ENCODE results near the gene ATP7A. TPM values are rescaled to one million over a fixed set of nuclear protein-coding genes. Genes with fewer than 3 reads are reported as not detected.
"Not testable (repeated sequence)": the region's sequence is repeated elsewhere in the genome, so short reads cannot be mapped to it uniquely, and the experiment has no call there.

ATP7A gene
- 6.7 and 7.2 TPM in 2 replicates for total RNA-seq (2014; rRNA removed)
- polyA plus RNA-seq (2012), result 1.6 TPM

- DNase-seq (ENCODE audit: low read depth), result peak; percentile 89
Measured at GRCh38 chrX:77910108-77910840, at the start of gene ATP7A. Gene ATP7A (plus strand): TSS chrX:77910693. CDS start chrX:77971642, 60,949 bp downstream.

- no peak for DNase-seq (ENCODE audit: low read depth)
Measured at GRCh38 chrX:77875372-77875771, 35.1 kb upstream of the ATP7A start.

- DNase-seq (ENCODE audit: low read depth), result not testable (repeated sequence)
Measured at GRCh38 chrX:77881418-77881817, 29.1 kb upstream of the ATP7A start.

- DNase-seq (ENCODE audit: low read depth), result no peak
Measured at GRCh38 chrX:77892887-77893286, 17.6 kb upstream of the ATP7A start.

GRCh38 chrX:77893713-77894112, 16.8 kb upstream of the ATP7A start:
- DNase-seq (ENCODE audit: low read depth), result no peak

- peak; percentile 96 for DNase-seq (ENCODE audit: low read depth)
Measured at GRCh38 chrX:77894921-77895886, 15.3 kb upstream of the ATP7A start, which contains the start of gene MAGT1. Gene MAGT1 (minus strand): TSS chrX:77895435. CDS start chrX:77895410, 25 bp downstream.

GRCh38 chrX:77899081-77899828, 11.2 kb upstream of the ATP7A start, which contains the start of gene COX7B:
Gene COX7B (plus strand): TSS chrX:77899468. CDS start chrX:77899554, 86 bp downstream.
- peak; percentile 97 for DNase-seq (ENCODE audit: low read depth)

GRCh38 chrX:77900688-77901087, 9.8 kb upstream of the ATP7A start:
- peak; percentile 13 for DNase-seq (ENCODE audit: low read depth)

- no peak for DNase-seq (ENCODE audit: low read depth)
Measured at GRCh38 chrX:77901506-77901905, 9.0 kb upstream of the ATP7A start.

GRCh38 chrX:77917294-77917933, 6.9 kb downstream of the ATP7A start:
- no peak for DNase-seq (ENCODE audit: low read depth)

- DNase-seq (ENCODE audit: low read depth), result no peak
Measured at GRCh38 chrX:77918568-77918967, 8.1 kb downstream of the ATP7A start.

- not testable (repeated sequence) for DNase-seq (ENCODE audit: low read depth)
Measured at GRCh38 chrX:77919370-77919769, 8.9 kb downstream of the ATP7A start.

GRCh38 chrX:77922787-77923186, 12.3 kb downstream of the ATP7A start:
- no peak for DNase-seq (ENCODE audit: low read depth)

GRCh38 chrX:77924320-77924859, 13.9 kb downstream of the ATP7A start:
- no peak for DNase-seq (ENCODE audit: low read depth)

GRCh38 chrX:77925764-77926163, 15.3 kb downstream of the ATP7A start:
- DNase-seq (ENCODE audit: low read depth), result no peak

GRCh38 chrX:77930581-77930980, 20.1 kb downstream of the ATP7A start:
- DNase-seq (ENCODE audit: low read depth), result no peak

GRCh38 chrX:77935886-77936285, 25.4 kb downstream of the ATP7A start:
- no peak for DNase-seq (ENCODE audit: low read depth)

- DNase-seq (ENCODE audit: low read depth), result no peak
Measured at GRCh38 chrX:77936299-77936698, 25.8 kb downstream of the ATP7A start.

GRCh38 chrX:77937291-77937690, 26.8 kb downstream of the ATP7A start:
- DNase-seq (ENCODE audit: low read depth), result peak; percentile 48

GRCh38 chrX:77938083-77938680, 27.7 kb downstream of the ATP7A start:
- DNase-seq (ENCODE audit: low read depth), result no peak
